H1 (cell line): ENCODE data around the gene TLR10. TPM values are rescaled to one million over a fixed set of nuclear protein-coding genes. Genes with fewer than 3 reads are reported as not detected.

ENCODE experiments used
- CTCF ChIA-PET: fragments of 300-600 bp; sonication (Branson Sonifier 250); formaldehyde crosslinking; loops from one replicate; lab custom pipeline; 2021; ENCODE audit not compliant: partially characterized antibody; lab: Charles Lee
- POLR2A ChIA-PET: fragments of 300-600 bp; sonication (Branson Sonifier 250); formaldehyde crosslinking; loops from one replicate; lab custom pipeline; 2021; ENCODE audit warnings: inconsistent platforms; ENCODE audit not compliant: partially characterized antibody; lab: Charles Lee
- DNase-seq, 2 experiments: peaks; one replicate each; pipeline versions ENCODE4 v3.0.0 to v3.0.0-alpha.2; 2010 to 2022; ENCODE audit warnings: low spot score in 2 of 2, low read depth in 1 of 2, mixed read lengths in 1 of 2
- FAIRE-seq: peaks from 2 replicates; lab custom pipeline; 2011; peaks lifted over from hg19 to GRCh38; lab: Jason Lieb, UNC
- H2AFZ ChIP-seq: 2 replicates; pipeline ENCODE4 v1.8.1; 2012; ENCODE audit warnings: low read length, inconsistent platforms
- H2AK5ac ChIP-seq: 2 replicates; pipeline ENCODE4 v1.6.1; 2013; ENCODE audit warnings: low read depth, low read length
- H2BK120ac ChIP-seq: replicated peaks from 2 replicates; pipeline ENCODE3; 2013; ENCODE audit warnings: low read depth, low read length, inconsistent platforms
- H2BK12ac ChIP-seq: 2 replicates; pipeline ENCODE4 v1.6.1; 2013; ENCODE audit warnings: low read depth, low read length
- H2BK15ac ChIP-seq: 2 replicates; pipeline ENCODE4 v1.6.1; 2013; ENCODE audit warnings: low read length
- H2BK20ac ChIP-seq: 2 replicates; pipeline ENCODE4 v1.6.1; 2013; ENCODE audit warnings: low read length
- H2BK5ac ChIP-seq: 2 replicates; pipeline ENCODE4 v1.6.1; 2013; ENCODE audit warnings: low read depth, low read length
- H3K14ac ChIP-seq: 2 replicates; pipeline ENCODE4 v1.6.1; 2013; ENCODE audit warnings: inconsistent platforms; ENCODE audit not compliant: insufficient read length
- H3K18ac ChIP-seq: 2 replicates; pipeline ENCODE4 v1.6.1; 2013; ENCODE audit warnings: low read length; ENCODE audit errors: extremely low read depth
- H3K23ac ChIP-seq: 2 replicates; pipeline ENCODE4 v1.6.1; 2013; ENCODE audit warnings: inconsistent platforms; ENCODE audit not compliant: insufficient read length
- H3K23me2 ChIP-seq: 2 replicates; pipeline ENCODE4 v1.6.1; 2013; ENCODE audit warnings: low read depth, low read length
- H3K27ac ChIP-seq: 2 replicates; pipeline ENCODE4 v1.6.1; 2011; ENCODE audit warnings: low read depth, low read length, inconsistent platforms
- H3K27me3 ChIP-seq, 4 experiments: replicated peaks in 1 of 4; 1 replicate in 1 of 4; 2 replicates in 3 of 4; pipeline versions ENCODE4 v1.6.1 to v1.8.1; 2011 to 2013; ENCODE audit warnings: low read length in 3 of 4, mild to moderate bottlenecking in 3 of 4, inconsistent platforms in 2 of 4, mixed read lengths in 2 of 4, moderate library complexity in 1 of 4; ENCODE audit not compliant: control insufficient read depth in 3 of 4, insufficient read depth in 3 of 4; ENCODE audit errors: extremely low read depth in 1 of 4
- H3K36me3 ChIP-seq, 4 experiments: 2 replicates each; pipeline versions ENCODE4 v1.6.1 to v1.8.1; 2011 to 2013; ENCODE audit warnings: mild to moderate bottlenecking in 4 of 4, low read length in 3 of 4, moderate library complexity in 2 of 4, control low read depth in 1 of 4, inconsistent platforms in 1 of 4; ENCODE audit not compliant: insufficient read depth in 4 of 4, control insufficient read depth in 2 of 4
- H3K4ac ChIP-seq: replicated peaks from 2 replicates; pipeline ENCODE3; 2013; ENCODE audit warnings: low read length, low read depth, mixed read lengths, inconsistent platforms; ENCODE audit not compliant: insufficient read length
- H3K4me1 ChIP-seq, 4 experiments: replicated peaks in 1 of 4; 1 replicate in 1 of 4; 2 replicates in 3 of 4; pipeline versions ENCODE4 v1.6.1 to v1.8.1; 2011 to 2013; ENCODE audit warnings: low read length in 3 of 4, inconsistent platforms in 2 of 4, mixed read lengths in 1 of 4; ENCODE audit not compliant: insufficient read depth in 4 of 4, control insufficient read depth in 3 of 4
- H3K4me2 ChIP-seq, 2 experiments: 2 replicates each; pipeline versions ENCODE4 v1.6.1 to v1.8.1; 2011 to 2013; ENCODE audit warnings: low read depth in 2 of 2, low read length in 2 of 2, control low read depth in 1 of 2, inconsistent platforms in 1 of 2, mild to moderate bottlenecking in 1 of 2; ENCODE audit not compliant: insufficient read depth in 1 of 2
- H3K4me3 ChIP-seq, 4 experiments: fragments of 200-600, 300-600 bp in 1 of 4; sonication (generic), shearing (Covaris generic), sonication (Bioruptor Twin) in 1 of 4; 2 replicates each; pipeline versions ENCODE4 v1.5.1 to v1.8.1; 2011 to 2016; ENCODE audit warnings: low read length in 4 of 4, low read depth in 3 of 4, control low read depth in 2 of 4, inconsistent platforms in 2 of 4, mild to moderate bottlenecking in 2 of 4, mixed read lengths in 1 of 4, moderate library complexity in 1 of 4; ENCODE audit not compliant: insufficient read depth in 2 of 4; ENCODE audit errors: extremely low read depth in 1 of 4
- H3K56ac ChIP-seq: replicated peaks from 2 replicates; pipeline ENCODE3; 2013; ENCODE audit warnings: low read depth, mild to moderate bottlenecking, mixed read lengths, low read length, inconsistent platforms; ENCODE audit not compliant: insufficient read length
- H3K79me1 ChIP-seq: 2 replicates; pipeline ENCODE4 v1.6.1; 2013; ENCODE audit warnings: low read depth, low read length, control low read depth
- H3K79me2 ChIP-seq, 2 experiments: 2 replicates each; pipeline versions ENCODE4 v1.6.1 to v1.8.1; 2012 to 2013; ENCODE audit warnings: low read length in 2 of 2, mild to moderate bottlenecking in 2 of 2, inconsistent platforms in 1 of 2; ENCODE audit not compliant: insufficient read depth in 2 of 2, control insufficient read depth in 1 of 2
- H3K9ac ChIP-seq, 4 experiments: replicated peaks in 1 of 4; 1 replicate in 1 of 4; 2 replicates in 3 of 4; pipeline versions ENCODE4 v1.6.1 to v1.8.1; 2011 to 2013; ENCODE audit warnings: low read depth in 3 of 4, low read length in 3 of 4, control low read depth in 2 of 4, mild to moderate bottlenecking in 2 of 4, moderate library complexity in 2 of 4, inconsistent platforms in 1 of 4; ENCODE audit errors: extremely low read depth in 1 of 4
- H3K9me3 ChIP-seq, 2 experiments: 2 replicates each; pipeline versions ENCODE4 v1.6.1 to v1.8.1; 2012 to 2013; ENCODE audit warnings: mild to moderate bottlenecking in 2 of 2, moderate library complexity in 2 of 2, control low read depth in 1 of 2, inconsistent platforms in 1 of 2, low read depth in 1 of 2, low read length in 1 of 2, mixed read lengths in 1 of 2; ENCODE audit not compliant: insufficient read depth in 2 of 2
- H4K20me1 ChIP-seq, 2 experiments: replicated peaks in 1 of 2; 2 replicates each; pipeline versions ENCODE3 to v1.8.1; 2011 to 2013; ENCODE audit warnings: inconsistent platforms in 2 of 2, low read length in 2 of 2, mild to moderate bottlenecking in 1 of 2; ENCODE audit not compliant: insufficient read depth in 2 of 2, control insufficient read depth in 1 of 2
- H4K5ac ChIP-seq: 2 replicates; pipeline ENCODE4 v1.6.1; 2013; ENCODE audit warnings: low read length, low read depth, mixed read lengths, inconsistent platforms; ENCODE audit not compliant: insufficient read length
- H4K8ac ChIP-seq: 2 replicates; pipeline ENCODE4 v1.8.0; 2013; ENCODE audit warnings: mild to moderate bottlenecking, moderate library complexity, low read length, inconsistent platforms; ENCODE audit not compliant: insufficient read depth; ENCODE audit errors: extremely low read depth
- H4K91ac ChIP-seq: replicated peaks from 2 replicates; pipeline ENCODE3; 2013; ENCODE audit warnings: low read length, mixed read lengths, inconsistent platforms; ENCODE audit not compliant: insufficient read length
- BCL11A ChIP-seq, 2 experiments: IDR thresholded peaks; one replicate each; pipeline ENCODE4 v1.6.1; 2011; ENCODE audit warnings: low read depth in 2 of 2, low read length in 2 of 2, mild to moderate bottlenecking in 2 of 2
- KDM5A ChIP-seq: fragments of 200-600 bp; IDR thresholded peaks from 2 replicates; pipeline ENCODE4 v1.7.1; 2012; ENCODE audit warnings: mild to moderate bottlenecking, low read length, inconsistent platforms, mixed read lengths
- TEAD4 ChIP-seq: IDR thresholded peaks from 2 replicates; pipeline ENCODE4 v1.6.1; 2012; ENCODE audit warnings: low read depth, low read length, inconsistent platforms, mixed read lengths
- WGBS, 2 experiments: shearing (Covaris generic) in 1 of 2; methylation state at CpG; one replicate each; pipeline versions ENCODE4 v1.1.6 to v1.1.7; 2013 to 2015; ENCODE audit warnings: low lambda C conversion rate in 2 of 2, mixed read lengths in 2 of 2, inconsistent platforms in 1 of 2, low coverage in 1 of 2, missing lambda C conversion rate in 1 of 2; ENCODE audit not compliant: insufficient replicate concordance in 2 of 2, insufficient coverage in 1 of 2, insufficient read length in 1 of 2; ENCODE audit errors: extremely low coverage in 1 of 2, missing lambda C conversion rate in 1 of 2; 5-methylcytosine and 5-hydroxymethylcytosine counted together
- polyA plus RNA-seq, 7 experiments: library from polyadenylated mRNA; depleted of rRNA in 3 of 7; stranded (reverse) in 5 of 7; unstranded in 2 of 7; fragments of >200 nt in 5 of 7; fragments of 200-250 nt in 2 of 7; gene quantifications; 1 replicate in 5 of 7; 2 replicates in 1 of 7; 4 replicates in 1 of 7; pipeline versions ENCODE4 v1.2.1 to v1.2.3, GENCODE V29; 2011 to 2013; ENCODE audit warnings: missing spikeins in 2 of 7, mixed read lengths in 2 of 7
- total RNA-seq: library from RNA; stranded (reverse); fragmentation: NEBNext Ultra II Directional; extraction: Animal tissue kit (Norgen Biotek cat#: 25700); gene quantifications from 2 replicates; pipeline ENCODE4 v1.2.1, GENCODE V29; 2021

The TLR10 gene
- total and polyA plus RNA-seq, 2 of the 8 experiments (the other 6 are each of a cell fraction or from before 2014, with no cell fraction given), result not detected

- no peaks in the 10 kb centered on the region for H3K79me2 ChIP-seq
- no peaks in the 10 kb centered on the region for H3K36me3 ChIP-seq
- TF ChIP-seq TEAD4 (no peak), KDM5A (no peak), BCL11A (IDR thresholded peaks at IDR 0.05; ENCODE audit: low read depth in 2 of 2, low read length in 2 of 2) (no peak)
- H2AK5ac ChIP-seq, result no peak overlapping the region
- no peak overlapping the region for H4K8ac ChIP-seq
- no peak overlapping the region for H2AFZ ChIP-seq
- no peak overlapping the region for H3K4me2 ChIP-seq
- FAIRE-seq, result no peak
- H2BK120ac ChIP-seq, result no peak overlapping the region
- no peak overlapping the region for H3K9ac ChIP-seq
- no peaks in the 10 kb centered on the region for H3K4me1 ChIP-seq
- DNase-seq, result no peak
- WGBS, 2 experiments, result 90% methylated on average over 6 of the region's 6 CpGs; no CpG with 5 or more reads in 1 of the 2 experiments
- no peak overlapping the region for H3K56ac ChIP-seq
- no peak overlapping the region for H2BK15ac ChIP-seq
- no peaks in the 10 kb centered on the region for H3K9me3 ChIP-seq
- H2BK12ac ChIP-seq, result no peak overlapping the region
- no peaks in the 10 kb centered on the region for H3K27me3 ChIP-seq
- no peak overlapping the region for H2BK5ac ChIP-seq
- no peaks in the 10 kb centered on the region for H4K20me1 ChIP-seq
- H2BK20ac ChIP-seq, result no peak overlapping the region
- H3K23ac ChIP-seq, result no peak overlapping the region
- H3K4me3 ChIP-seq, result no peak overlapping the region
- H4K5ac ChIP-seq, result no peak overlapping the region
- H3K79me1 ChIP-seq, result no peaks in the 10 kb centered on the region
- POLR2A ChIA-PET, result no interaction called here
- peaks cover under 1% of the 10 kb centered on the region; the same call in 1 of the 2 replicates for H3K23me2 ChIP-seq
- no peak overlapping the region for H3K27ac ChIP-seq
- H3K4ac ChIP-seq, result no peak overlapping the region
- no peak overlapping the region for H3K14ac ChIP-seq
- H3K18ac ChIP-seq, result no peak overlapping the region
- CTCF ChIA-PET, result interaction anchor here (0.6 to 2.1 kb wide), 3 partner anchors 20 to 607 kb away, joined by 3 to 10 read pairs (median 3); no protein-coding TSS in a partner anchor
- no peak overlapping the region for H4K91ac ChIP-seq
Observed at GRCh38 chr4:38738940-38739803, 43.6 kb downstream of the TLR10 start.
